Measurements from ENCODE around the gene PSMD13. TPM values are rescaled to one million over a fixed set of nuclear protein-coding genes. Genes with fewer than 3 reads are reported as not detected.

PSMD13 gene
- total and polyA plus RNA-seq, 2 donors (not counting 1 experiment from before 2014, with no cell fraction given), result 98.0 to 104 TPM

GRCh38 chr11:296171-297050, 59.6 kb downstream of the PSMD13 start:
- peaks cover 6% of the 10 kb centered on the region for H3K4me1 Mint-ChIP-seq
- no peak overlapping the region for H3K4me3 Mint-ChIP-seq

More at GRCh38 chr11:296171-297050, 59.6 kb downstream of the PSMD13 start:
- peaks cover 7% of the 10 kb centered on the region for H3K27me3 Mint-ChIP-seq
- H4K20me1 ChIP-seq (ENCODE audit: control insufficient read depth, insufficient read depth, low read length, poor library complexity, severe bottlenecking), result no peaks in the 10 kb centered on the region
- H3K9ac ChIP-seq (ENCODE audit: low read length), result no peak overlapping the region
- H3K4me2 ChIP-seq (replicated peaks; ENCODE audit: low read depth, low read length, poor library complexity, severe bottlenecking), result no peak overlapping the region
- intact Hi-C loops (cut with micrococcal nuclease), result no loop called here
- TF ChIP-seq CTCF (IDR thresholded peaks at IDR 0.05), result no peak
- TF ChIP-seq EZH2 (IDR thresholded peaks at IDR 0.05; ENCODE audit: borderline replicate concordance, insufficient read depth, low read depth, low read length, poor library complexity, severe bottlenecking), result no peak
- H3K27ac Mint-ChIP-seq, result no peak overlapping the region
- H2AFZ ChIP-seq (ENCODE audit: insufficient read depth, low read depth, low read length, poor library complexity, severe bottlenecking), result no peak overlapping the region
- no peak overlapping the region for H3K4me3 ChIP-seq (ENCODE audit: control extremely low read depth in 1 of 5, extremely low read depth in 1 of 5, insufficient read depth in 1 of 5, low read depth in 2 of 5, low read length in 4 of 5)
- WGBS (ENCODE audit: insufficient coverage), result 85% methylated on average over 33 of the region's 35 CpGs
- H3K36me3 ChIP-seq (replicated peaks in 1 of 2; ENCODE audit: control extremely low read depth in 1 of 2, control insufficient read depth in 1 of 2, extremely low read depth in 1 of 2, insufficient read depth in 2 of 2, low read length in 1 of 2), result no peaks in the 10 kb centered on the region
- H3K27me3 ChIP-seq (replicated peaks in 1 of 4; ENCODE audit: control extremely low read depth in 1 of 4, control insufficient read depth in 3 of 4, insufficient read depth in 4 of 4, low read length in 3 of 4), result peaks cover 0 to 15% (median 1%) of the 10 kb centered on the region in 4 experiments
- DNase-seq (no peak), ATAC-seq (ENCODE audit: low read depth) (no peak)
- H3K9me3 Mint-ChIP-seq (ENCODE audit: insufficient read depth), result no peaks in the 10 kb centered on the region
- H3K9me3 ChIP-seq (ENCODE audit: control extremely low read depth in 1 of 3, control insufficient read depth in 2 of 3, insufficient read depth in 1 of 3, low read length in 2 of 3), result no peaks in the 10 kb centered on the region
- no peak overlapping the region for H3K27ac ChIP-seq (ENCODE audit: low read length in 2 of 2)
- no peaks in the 10 kb centered on the region for H3K79me2 ChIP-seq (ENCODE audit: control insufficient read depth, insufficient read depth, low read length)
- H3K4me1 ChIP-seq (ENCODE audit: control insufficient read depth in 2 of 2, insufficient read depth in 2 of 2, low read length in 2 of 2), result no peaks in the 10 kb centered on the region
- ChIA-PET POLR2A (no interaction called here), CTCF (no interaction called here)

All from B cell (primary cell).